ACHN (cell line): ENCODE data around the gene CORO2B.
A peak's percentile ranks its signal among the peaks of the same experiment; 100 is the strongest.

Source experiments
- DNase-seq: peaks from one replicate; pipeline ENCODE4 v3.0.0-alpha.2; 2015
- in situ Hi-C: cut with HindIII; loops from 2 replicates; pipeline ENCODE4 v1.10.0; 2017; ENCODE audit warnings: low sequenced_read_pairs, low pct_ligation_motif_present, low pct_unique_long_range_greater_than_20kb

CORO2B gene

DNA sequence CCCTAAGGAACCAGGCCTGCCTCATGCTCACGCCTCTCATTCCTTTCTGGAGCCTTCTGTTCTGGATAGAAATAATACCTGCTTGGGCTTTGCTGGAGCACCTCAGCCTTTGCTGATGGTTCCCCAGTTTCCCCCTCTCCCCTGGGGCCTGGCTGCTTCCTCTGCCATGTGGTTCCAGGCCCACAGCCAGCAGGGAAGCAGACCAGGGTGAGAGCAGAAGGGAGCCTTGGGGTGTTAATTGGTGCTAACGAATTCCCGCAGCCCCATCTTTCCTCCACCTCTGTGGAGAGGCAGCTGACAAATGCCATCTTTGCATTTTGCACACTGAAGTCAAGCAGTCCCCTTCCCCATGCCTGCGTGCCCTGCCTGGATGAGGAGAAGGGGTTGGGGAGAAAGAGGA lies 13.1 kb upstream of the CORO2B start:
- in situ Hi-C loops, result no loop called here
- no peak for DNase-seq

DNA sequence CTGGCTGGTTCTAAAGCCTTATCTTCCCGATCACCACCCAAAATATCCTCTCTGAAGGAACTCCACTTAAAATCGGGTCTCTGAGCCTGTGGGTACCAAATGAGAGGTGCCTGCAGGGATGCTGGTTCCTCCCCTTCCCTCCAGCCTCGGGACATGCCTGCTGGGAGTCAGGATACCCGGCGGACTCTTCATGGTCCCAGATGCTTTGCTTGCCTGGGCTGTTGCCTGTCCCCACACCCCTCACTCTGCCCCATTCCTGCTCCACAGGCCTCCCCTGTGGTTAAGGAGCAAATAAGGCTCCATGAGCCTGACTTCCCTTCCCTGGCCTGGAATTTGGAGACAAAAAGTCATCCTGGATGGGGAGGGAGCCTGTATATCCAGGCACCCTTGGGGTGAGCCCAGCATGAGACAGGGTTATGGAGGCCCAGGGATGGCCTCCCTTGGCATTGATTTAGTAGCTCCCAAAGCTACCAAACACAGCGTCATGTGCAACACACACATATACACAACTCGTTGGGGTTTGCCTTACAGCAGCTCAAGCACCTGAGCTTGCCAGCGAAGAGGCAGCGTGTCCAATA lies 12.3 kb upstream of the CORO2B start:
- in situ Hi-C loops, result no loop called here

DNA sequence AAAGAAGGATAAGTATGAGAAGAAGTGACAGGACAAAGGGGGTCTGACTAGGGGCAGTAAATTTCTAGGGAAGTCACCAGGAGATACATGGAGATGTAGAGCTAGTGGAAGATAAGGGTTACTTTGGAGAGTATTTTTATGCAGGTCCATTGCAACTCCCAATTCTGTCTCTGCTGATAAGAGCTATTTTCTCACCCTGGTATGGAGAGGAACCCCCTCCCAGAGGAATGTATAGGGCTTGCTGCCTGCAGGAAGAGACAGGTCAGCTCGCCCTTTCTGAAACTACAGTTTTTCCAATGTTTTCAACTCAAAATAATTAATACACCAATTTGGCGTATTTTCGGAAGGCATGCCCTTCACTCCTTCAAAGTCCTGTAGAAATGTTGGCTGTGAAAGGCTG lies 11.4 kb upstream of the CORO2B start:
- in situ Hi-C loops, result no loop called here
- DNase-seq, result no peak

More for the DNA sequence above, 12.3 kb upstream of the CORO2B start:
- no peak for DNase-seq

DNA sequence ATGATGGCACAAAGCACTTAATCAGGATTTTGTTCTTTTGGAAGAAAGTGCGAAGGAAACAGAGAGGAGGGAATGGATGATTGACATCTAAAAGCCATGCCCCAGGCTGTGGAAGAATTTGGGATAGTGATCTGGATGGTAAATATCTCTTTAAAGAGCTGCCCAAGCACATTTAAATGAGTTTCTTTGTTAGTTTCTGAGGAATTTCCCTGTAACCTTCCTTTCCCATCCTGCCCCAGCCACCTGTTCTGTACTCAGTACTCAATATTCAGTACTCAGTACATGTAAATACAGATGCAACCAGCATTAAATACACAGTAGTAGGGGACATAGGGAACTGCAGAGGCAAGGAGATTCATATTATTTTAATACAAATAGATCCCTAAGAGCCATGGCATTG lies 7.8 kb upstream of the CORO2B start:
- in situ Hi-C loops, result no loop called here
- DNase-seq, result no peak

DNA sequence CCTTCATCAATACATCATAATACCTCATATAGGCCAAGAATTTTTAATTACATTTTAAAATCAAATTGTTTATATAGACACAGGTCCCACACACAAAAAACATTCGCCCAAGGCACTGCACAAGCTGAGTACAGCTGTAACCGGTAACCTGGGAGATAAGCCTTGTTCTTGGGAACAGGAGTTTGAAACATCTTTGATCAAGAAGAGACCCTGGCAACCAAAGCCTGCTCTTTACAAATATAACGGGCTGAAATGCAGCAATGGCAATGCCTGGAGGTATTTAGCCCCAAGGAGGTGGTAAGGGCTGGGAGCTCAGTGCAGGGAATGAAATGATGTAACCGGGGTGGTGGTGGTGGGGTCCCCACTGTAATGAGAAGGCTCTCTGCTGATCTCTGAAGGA lies 7.2 kb upstream of the CORO2B start:
- DNase-seq, result no peak
- in situ Hi-C loops, result no loop called here

DNA sequence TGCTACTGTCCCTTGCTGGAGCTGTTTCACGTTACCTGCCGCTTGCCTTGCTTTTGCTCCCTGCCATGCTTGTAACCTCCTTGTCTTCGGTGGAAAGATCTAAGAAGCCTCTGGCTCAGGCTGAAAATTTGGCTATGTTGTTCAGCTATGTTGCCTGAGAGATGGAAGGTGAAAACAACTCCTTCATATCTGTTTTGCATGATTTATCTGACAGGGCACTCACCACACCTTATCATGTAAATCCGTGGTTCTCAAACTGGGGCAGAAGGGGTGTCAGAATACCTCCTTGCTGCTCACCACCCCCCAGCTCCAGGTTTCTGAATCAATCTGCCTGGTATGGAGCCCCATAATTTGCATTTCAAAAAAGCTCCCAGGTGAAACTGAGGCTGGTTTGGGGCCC lies 6.5 kb upstream of the CORO2B start:
- in situ Hi-C loops, result no loop called here
- no peak for DNase-seq

DNA sequence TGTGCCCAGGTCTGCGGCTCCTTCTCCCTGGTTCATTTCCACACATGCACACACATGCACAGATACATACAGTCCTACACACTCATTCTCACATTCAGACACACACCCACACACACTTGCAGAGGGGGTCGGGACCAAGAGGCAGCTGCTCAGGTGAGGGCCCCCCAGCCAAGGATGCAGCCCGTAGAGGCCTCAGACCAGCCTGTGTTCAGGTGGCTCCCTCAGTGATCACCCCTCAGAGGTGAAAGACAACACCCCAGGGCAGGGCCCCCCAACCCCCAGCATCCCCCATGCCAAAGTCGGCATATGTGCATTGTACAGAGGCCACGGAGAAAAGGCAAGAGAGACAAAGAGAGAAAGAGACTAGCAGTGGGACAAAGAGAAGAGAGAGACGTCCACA lies 5.9 kb upstream of the CORO2B start:
- DNase-seq, result no peak
- in situ Hi-C loops, result no loop called here

DNA sequence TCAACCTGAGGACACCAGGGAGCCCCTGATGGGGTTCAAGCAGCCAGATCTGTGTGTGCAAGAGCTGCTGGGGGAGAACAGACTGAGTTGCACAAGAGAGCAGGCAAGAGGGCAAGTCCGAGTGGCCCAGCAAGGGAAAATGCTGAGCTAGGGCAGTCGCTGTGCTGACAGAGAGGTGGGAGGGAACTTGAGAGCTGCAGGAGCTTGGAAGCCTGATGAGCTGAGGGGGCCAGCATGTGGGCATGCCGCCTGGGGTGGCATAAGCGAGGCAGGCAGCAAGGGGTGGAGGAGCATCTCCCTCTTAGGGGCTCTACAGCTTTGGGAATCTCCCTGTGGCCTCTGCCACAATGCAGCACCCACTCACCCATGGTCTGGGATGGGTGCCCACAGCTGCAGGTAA lies 4.7 kb upstream of the CORO2B start:
- in situ Hi-C loops, result no loop called here

DNA sequence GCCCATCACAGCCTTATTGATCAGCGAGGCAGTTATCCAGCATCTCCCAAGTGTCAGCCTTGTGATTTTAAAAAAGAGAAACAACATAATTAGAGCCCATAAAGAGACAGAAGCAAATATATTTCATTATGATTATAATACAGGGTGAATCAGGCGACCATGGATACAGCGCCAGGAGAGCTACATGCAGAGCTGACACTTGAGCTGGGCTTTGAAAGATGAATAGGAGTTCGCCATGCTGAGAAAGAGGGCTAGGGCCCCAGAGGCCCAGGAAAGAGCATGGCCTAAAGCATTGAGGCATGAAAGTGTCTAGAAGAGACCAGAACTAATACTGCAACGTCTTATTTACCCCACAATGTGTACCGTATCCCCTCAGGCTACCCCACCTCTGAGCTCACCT lies 4.2 kb upstream of the CORO2B start:
- in situ Hi-C loops, result no loop called here
- DNase-seq, result no peak

More for the DNA sequence above, 4.7 kb upstream of the CORO2B start:
- no peak for DNase-seq

DNA sequence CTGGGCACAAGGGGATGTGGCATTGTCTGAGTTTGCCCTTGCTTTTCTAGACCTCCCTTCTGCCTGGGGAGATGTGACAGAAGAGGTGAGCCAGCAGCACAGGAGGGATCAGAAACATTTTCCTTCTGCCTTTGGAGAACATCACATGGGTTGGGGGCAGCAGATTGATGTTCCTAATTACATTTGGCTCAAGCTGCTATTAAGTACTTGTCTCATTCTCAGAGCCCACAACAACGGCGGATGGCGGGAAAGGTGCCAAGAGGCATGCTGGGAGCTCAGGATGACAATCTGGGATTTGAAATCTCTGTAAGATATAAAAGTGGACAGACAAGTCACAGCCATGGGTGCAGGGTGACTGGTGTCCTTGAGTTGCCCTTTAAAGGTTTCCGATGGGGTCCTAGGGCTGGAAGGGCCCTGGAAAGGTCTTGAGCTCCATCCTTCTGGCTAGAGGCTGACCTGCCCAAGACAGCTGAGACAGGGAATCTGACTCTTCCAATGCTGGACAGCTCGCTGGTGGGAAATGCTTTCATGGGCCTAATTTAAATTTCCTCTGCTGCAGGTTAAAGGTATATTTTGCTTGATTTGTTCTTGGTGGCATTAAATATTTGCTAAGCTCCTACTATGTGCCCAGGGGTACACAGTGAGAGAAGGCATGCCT lies 2.4 kb upstream of the CORO2B start:
- in situ Hi-C loops, result no loop called here
- no peak for DNase-seq

DNA sequence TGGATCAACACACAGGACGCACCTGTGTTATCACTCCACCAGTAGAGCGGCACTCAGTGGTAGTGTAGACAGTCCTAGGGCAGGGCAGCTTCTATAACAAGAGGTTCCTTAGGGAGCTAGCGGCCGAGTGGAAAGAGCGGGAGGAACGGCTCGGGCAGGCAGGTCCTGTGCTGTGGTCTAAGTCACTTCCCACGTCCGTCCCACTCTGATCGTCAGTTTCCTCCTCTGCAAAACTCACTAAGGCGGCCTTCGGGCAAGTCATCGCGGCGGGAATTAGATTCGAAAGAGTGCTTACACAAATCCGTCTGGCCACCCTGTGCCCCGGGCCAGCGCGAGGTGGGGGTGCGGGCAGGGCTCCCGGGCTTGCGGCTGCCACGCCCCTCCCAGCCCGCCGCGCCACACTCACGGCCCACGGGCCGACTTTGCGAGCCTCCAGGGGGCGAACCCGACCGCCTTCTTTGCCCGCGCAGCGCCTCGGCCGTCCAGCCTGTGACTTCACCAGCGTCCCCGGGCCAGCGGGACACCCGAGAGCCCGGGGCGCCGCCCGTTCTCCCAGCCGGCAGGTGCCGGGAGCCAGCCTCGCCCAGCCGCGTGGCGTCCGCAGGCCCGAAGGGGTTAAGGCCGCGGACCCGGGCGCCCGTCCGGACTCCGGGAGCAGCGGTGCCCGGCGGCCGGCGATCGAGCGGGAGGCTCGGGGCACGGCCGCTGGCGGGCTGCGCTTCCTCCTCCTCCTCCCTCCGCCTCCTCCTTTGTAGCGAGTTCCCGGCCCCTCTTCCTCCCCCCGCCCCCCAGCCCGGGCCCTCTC lies 416 bp upstream of the CORO2B start:
- peak; percentile 51 for DNase-seq
- in situ Hi-C loops, result no loop called here

DNA sequence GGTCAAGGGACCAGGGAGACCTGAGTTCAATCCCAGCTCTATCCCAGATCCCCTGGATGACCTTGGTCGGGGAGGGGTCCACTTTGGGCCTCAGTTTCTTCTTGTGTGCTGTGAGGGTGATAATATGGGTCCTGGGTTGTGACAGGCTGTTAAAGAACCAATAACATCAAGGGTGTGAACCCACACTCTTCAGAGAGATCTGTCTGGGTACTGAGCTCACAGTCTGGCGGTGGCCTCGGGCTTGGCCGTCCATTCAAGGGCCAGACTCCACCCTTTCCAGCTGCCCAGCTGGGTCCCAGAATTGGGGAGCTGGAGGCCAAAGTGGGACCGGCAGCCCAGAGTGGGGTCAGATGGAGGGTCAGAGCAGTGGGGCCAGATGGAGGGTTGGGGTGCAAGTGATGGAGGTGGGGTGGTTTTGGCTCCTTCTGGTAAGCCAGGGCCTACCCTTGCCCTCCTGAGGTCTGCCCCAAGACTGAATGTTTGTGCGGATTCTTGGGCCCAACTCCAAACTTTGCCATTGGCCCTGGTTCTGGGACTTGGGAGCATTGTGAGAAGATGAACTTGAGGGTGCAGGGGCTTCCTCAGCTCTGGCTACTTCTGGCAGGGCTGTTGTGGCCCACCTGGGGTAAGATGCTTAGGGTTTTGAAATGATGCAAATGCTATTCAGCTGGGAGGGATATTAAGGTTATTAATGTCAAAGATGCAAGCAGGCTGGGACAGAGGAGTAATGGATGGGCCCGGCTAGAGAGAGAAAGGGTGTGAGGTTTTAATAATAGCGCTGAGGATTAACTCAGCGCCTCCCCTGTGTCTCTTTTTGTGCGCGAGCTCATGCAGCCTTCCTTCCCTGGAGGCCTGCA lies 1.5 kb downstream of the CORO2B start:
- no peak for DNase-seq
- in situ Hi-C loops, result no loop called here

DNA sequence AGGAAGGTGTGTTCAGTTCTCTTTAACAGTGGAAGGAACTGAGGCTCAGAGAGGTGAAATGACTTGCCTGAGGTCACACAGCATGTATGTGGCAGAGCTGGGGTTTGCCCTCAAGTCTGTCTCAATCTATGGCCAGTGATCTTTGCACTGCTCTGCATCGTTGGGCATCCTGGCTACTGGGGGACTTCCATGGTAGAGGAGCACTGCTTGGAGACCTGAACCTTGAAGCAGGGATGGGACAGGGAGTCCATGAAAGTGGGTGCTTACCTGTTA lies 2.0 kb downstream of the CORO2B start:
- no peak for DNase-seq
- in situ Hi-C loops, result no loop called here

DNA sequence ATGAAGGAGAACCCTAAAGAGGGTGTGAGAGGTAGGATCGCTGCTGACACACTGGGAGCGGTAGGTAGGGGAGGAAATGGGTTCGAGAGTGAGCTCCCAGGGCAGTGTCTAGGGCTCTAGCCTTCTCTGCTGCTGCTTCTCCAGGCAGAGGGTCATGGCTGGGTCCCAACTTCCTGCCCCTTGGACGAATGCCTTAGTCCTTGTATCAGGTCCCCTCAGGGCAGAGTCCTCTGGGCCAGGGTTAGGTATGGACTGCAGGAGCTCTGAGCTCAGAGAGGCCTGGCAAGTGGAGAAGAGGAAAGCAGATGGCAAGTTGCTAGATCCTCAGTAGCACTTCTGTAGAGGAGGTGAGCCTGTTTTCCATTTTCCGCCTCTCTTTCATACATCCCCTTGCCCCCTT lies 2.9 kb downstream of the CORO2B start:
- DNase-seq, result no peak
- in situ Hi-C loops, result no loop called here

DNA sequence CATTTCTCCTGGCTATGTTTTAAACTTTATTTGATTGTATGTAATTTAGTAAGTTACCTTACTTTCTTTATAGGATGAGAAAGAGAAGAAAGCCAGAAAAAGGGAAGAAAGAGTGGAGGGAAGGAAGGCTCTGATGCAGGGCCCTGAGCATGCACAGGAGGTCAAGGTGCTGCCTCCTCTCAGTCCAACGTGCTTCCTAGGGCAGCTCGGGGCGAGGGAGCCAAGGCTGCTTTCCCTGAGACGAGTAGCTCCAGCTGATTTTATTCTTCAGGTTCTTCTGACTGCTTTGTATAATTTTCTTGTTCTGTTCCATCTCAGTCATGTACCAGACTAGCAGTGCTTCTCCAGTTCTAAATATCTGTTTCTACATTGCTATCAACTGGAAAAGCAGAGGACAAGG lies 3.4 kb downstream of the CORO2B start:
- DNase-seq, result no peak
- in situ Hi-C loops, result no loop called here

DNA sequence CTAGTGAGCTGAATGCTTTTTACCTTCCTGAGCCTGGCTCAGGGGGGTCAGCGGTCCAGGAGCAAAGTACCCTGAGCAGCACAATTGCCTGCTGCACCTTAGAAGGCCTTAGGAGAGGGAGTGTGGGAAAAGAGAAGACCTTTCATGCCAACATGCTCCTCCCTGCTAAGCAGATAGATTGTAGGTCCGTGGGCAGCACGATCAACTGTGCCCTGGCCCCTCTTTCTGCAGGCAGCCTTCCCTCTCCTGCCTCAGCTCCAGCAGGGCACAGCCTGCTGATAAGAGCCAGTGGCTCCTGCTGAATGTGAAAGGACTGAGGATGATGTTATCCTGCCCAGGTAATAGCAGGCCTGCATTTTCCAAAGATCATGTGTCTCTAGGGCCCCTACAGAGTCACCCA lies 4.1 kb downstream of the CORO2B start:
- in situ Hi-C loops, result no loop called here

DNA sequence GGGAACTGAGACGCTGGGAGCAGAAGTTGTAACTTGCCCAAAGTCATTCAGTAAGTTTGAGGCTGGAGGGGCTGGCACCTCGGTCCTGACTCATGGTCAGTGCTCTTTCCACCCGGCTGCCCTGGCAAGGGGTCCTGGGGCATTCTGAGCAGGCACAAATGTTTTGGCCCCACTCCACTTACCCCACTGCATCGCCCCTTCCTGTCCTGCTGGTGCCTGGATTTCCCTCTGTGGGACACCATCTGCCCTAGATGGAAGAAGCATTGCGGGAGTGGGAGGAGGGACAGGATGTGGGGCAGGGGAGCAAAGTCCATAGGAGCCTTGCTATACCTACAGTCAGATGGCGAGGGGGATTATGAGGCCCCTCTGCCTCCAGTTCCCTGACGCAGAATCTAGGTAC lies 4.5 kb downstream of the CORO2B start:
- in situ Hi-C loops, result no loop called here

More for the DNA sequence above, 4.1 kb downstream of the CORO2B start:
- no peak for DNase-seq

DNA sequence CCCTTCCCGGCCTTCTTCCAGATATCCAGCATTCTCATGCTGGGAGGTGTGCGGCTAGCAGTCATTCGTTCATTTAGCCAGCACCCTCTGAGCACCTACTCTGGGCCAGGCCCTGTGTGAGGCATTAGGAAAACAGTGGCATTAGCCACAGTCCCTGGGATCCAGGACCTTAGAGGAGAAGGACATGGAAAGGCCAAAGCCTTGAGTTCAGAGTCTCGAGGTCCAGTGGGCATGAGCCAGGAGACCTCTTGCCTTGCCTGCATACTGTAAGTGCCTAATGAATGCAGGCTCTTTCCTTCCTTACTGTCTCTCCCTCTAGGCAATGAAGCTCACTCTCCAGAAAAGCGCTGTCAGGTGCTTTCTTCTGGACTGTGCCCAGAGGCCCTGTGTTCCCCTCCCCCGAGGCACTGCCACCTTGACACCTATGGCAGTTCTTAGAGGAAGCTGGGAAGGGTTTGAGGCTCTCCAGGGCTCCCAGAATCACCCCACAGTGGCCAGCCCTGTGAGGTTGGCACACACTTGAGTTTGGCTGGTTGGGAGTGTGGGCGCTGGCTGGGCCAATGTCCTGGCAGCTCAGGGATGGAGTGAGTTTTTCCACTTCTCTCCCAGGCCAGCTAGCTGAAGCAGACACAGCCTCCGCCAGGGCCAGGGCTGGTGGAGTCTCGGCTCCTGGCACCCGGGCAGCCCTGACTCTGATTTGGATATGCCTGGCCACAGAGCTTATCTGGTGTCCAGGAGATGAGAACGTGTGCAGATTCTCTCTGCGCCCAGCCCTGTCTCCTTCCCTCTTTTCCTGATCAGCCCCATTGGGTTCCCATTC lies 5.4 kb downstream of the CORO2B start:
- DNase-seq, result no peak
- in situ Hi-C loops, result no loop called here

More for the DNA sequence above, 4.5 kb downstream of the CORO2B start:
- no peak for DNase-seq
